ENCODE results near the gene UBASH3B.

- TF ChIP-seq CTCF (IDR thresholded peaks at IDR 0.05; ENCODE audit: low read length) (no peak), EZH2 (optimal IDR thresholded peaks at IDR 0.05; ENCODE audit: low read depth, low read length) (no peak), EZH2phosphoT487 (IDR thresholded peaks at IDR 0.05; ENCODE audit: low read length) (no peak)
Measured at GRCh38 chr11:122769126-122769780, 113.7 kb downstream of the UBASH3B start.

Measured in MM.1S (cell line).